GM19043 (cell line): ENCODE measurements around the gene DYNC1H1.

ENCODE experiments used
- ATAC-seq: cut with Tn5 transposase; IDR thresholded peaks from one replicate; pipeline ENCODE4 v1.9.1; 2021; ENCODE audit warnings: low read depth; ENCODE audit not compliant: unreplicated experiment

The DYNC1H1 gene

DNA sequence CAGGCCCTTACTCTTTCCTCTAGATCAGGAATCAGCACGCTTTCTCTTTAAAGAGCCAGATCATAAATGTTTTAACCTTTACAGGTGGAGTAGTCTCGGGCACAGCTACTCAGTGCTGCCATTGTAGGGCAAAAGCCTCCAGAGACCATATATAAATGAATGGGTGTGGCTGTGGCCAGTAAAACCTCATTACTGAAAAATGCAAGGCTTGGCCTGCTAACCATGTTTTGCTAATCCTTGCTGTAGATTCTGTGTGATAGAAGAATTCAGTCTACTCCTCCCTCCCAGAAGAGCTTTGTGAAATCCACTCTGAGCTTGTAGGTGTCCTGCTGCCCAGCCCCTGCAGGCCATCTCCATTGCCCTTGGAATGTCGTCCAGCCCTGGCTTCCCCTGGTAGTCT, 64.4 kb downstream of the DYNC1H1 start:
- no peak for ATAC-seq

DNA sequence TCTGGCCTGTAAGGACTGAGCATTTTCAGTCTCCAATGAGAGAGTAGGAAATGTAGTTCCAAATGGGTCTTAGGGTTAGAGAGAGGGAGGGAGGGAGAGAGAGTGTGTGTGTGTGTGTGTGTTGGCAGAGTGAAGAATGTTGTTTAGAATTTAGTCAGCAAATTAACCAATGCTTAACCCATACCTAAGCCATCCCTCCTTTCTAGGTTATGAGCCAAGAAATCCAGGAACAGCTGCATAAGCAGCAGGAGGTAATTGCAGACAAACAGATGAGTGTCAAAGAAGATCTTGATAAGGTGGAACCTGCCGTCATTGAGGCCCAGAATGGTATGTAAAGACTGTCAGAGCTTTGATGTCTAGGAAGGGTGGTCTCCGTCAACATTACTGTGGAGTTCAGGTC, 65.6 kb downstream of the DYNC1H1 start:
- ATAC-seq = no peak

GRCh38 chr14:102033241-102033640, 68.9 kb downstream of the DYNC1H1 start:
- no peak for ATAC-seq

DNA sequence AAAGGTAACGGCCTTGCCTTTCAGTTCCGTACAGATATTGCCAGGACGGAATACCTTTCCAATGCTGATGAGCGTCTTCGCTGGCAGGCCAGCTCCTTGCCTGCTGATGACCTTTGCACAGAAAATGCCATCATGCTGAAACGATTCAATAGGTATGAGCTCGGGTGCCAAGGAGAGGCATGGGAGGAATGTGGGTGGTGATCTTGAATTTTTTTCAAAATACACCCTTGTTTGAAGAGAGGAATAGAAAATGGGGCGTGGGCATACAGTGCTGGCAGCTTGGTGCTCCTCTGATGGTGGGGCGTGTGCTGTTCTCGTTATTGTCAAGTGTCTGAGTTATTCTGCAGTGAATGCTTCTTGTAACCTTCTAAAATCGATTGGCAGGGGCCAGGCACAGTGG, 69.9 kb downstream of the DYNC1H1 start:
- no peak for ATAC-seq

GRCh38 chr14:102035914-102036313, 71.5 kb downstream of the DYNC1H1 start:
- no peak for ATAC-seq

- no peak for ATAC-seq
Observed at GRCh38 chr14:102037686-102038085, 73.3 kb downstream of the DYNC1H1 start.

GRCh38 chr14:102039157-102039556, 74.8 kb downstream of the DYNC1H1 start:
- ATAC-seq = no peak

GRCh38 chr14:102040153-102040552, 75.8 kb downstream of the DYNC1H1 start:
- ATAC-seq = no peak

GRCh38 chr14:102042699-102043098, 78.3 kb downstream of the DYNC1H1 start:
- no peak for ATAC-seq

GRCh38 chr14:102043251-102044025, 79.1 kb downstream of the DYNC1H1 start:
- no peak for ATAC-seq

- no peak for ATAC-seq
Observed at GRCh38 chr14:102044566-102044965, 80.2 kb downstream of the DYNC1H1 start.

DNA sequence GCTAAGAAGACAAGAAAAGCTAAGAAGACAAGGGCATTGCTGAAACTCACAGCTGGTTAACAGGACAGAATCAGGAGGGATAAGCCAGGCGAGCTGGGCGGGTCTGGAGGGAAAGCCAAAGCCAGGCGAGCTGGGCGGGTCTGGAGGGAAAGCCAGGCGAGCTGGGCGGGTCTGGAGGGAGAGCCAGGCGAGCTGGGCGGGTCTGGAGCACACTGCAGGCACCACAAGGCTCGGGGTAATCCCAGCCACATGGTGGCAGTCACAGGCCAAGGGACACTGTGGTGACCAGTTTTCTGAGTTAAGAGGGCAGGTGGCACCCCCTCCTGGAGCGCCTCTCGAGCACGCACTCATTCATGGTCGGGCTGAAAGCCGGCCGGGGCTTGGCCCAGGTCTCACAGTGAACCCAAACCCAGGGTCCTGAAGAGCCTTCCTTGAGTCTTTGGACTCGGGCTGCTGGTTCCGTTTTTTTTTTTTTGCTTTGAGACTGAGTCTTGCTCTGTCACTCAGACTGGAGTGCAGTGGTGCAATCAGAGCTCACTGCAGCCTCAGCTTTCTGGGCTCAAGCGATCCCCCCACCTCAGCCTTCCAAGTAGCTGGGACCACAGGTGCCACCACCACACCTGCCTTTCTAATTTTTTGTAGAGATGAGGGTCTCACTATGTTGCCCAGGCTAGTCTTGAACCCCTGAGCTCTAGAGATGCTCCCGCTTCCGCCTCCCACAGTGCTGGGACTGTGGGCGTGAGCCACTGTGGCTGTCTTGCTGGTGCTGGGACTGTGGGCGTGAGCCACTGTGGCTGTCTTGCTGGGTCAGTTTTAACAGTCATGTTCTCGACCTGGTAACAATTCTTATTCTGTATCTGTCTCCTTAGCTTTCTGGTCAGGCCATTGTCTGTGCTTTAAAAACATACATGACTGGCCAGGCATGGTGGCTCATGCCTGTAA, 82.2 kb downstream of the DYNC1H1 start:
- no peak for ATAC-seq

GRCh38 chr14:102047808-102048540, 83.6 kb downstream of the DYNC1H1 start:
- no peak for ATAC-seq

DNA sequence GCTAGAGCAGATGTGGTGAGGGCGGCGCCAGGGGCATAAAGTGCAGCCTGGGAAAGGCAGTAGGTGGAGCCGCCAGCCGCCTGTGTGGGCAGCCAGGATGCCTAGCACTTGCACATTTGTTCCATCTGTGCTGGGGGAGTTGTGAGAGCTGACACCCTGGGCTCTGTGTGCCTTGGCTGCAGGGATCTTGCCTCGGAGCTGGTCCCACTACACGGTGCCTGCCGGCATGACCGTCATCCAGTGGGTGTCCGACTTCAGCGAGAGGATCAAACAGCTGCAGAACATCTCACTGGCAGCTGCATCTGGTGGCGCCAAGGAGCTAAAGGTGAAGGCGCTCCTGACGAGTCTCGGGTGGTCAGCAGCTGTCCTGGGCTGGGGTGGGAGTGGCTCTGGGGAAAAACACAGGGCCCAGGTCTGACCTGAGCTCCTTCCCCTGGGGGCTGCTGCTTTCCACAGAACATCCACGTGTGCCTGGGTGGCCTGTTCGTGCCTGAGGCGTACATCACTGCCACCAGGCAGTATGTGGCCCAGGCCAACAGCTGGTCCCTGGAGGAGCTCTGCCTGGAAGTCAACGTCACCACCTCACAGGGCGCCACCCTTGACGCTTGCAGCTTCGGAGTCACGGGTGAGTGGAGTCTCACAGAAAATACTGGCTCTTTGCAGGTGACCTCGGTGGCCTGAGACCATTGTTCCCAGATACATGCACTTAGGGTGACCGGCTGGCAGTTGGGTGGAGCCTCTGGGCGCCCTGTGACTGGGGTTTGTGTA, 85.1 kb downstream of the DYNC1H1 start:
- ATAC-seq = no peak

DNA sequence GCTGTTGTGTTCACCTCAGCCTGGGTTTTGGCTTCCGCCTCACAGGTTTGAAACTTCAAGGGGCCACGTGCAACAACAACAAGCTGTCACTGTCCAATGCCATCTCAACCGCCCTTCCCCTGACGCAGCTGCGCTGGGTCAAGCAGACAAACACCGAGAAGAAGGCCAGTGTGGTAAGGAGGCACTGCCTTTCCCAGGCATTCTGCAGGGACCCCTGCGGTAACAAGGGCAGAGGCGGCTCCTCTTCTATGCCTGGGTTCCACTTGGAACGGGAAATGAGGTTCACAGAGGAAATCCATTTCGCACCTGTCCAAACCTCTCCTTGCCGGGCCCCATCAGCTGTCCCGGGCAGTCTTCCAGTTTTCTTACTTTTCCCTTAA, 85.6 kb downstream of the DYNC1H1 start:
- ATAC-seq = no peak

- no peak for ATAC-seq
Observed at GRCh38 chr14:102050625-102051024, 86.3 kb downstream of the DYNC1H1 start.

DNA sequence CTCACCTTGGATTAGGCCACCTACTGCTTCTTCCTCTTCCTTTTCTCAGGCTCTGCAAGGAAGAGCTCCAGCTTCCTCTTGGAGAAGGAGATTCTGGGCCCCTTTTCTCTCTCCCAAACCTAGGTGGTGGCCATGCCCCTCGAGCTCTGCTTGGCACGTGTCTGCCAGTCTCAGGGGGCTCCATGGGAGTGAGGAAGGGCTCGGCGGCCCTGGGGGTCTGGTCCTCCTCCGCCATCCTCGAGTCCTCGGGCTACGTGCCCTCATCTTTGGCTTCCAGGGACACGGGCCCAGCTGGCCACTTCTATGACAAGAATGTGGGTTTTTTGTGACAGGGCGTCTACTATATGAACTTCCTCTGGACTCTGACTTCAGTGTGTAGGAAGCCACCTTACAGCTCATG, 88.1 kb downstream of the DYNC1H1 start:
- no peak for ATAC-seq

DNA sequence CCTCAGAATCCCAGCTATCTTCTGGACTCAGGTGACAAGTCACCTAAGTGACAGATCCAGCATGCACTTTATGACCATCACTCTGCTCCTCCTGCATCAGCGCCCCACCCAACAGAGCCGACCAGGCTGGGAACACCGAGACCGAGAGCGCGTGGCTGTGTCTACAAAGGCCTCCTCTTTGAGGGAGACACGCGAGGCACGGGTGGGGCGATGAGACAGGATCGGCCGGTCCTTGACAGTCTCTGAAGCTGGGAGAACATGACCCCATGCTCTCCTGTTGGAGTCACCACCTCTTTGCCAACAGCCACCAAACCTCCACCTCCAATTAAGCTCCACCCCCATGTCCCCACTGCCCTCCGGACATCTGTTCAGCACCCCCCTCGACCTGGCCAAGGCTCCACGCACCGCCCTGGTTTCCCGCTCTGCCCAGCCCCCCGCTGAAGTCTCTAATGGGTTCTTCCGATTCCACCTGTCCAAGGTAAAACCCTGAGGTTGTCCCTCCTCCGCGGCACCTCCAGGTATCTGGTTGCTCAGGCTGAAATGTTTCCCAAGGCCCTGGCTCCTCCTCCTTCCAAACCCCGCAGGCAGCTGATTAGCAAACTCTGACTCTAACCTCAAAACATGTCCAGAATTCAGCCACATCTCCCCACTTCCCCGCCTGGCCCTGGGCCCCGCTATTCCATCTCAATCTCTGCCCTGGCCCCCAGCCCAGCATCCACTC, 91.0 kb downstream of the DYNC1H1 start:
- no peak for ATAC-seq

- no peak for ATAC-seq
Observed at GRCh38 chr14:102056694-102057442, 92.5 kb downstream of the DYNC1H1 start.
